HG03460 (cell line): ENCODE results near the gene MVB12B.
"Not testable (repeated sequence)": the region's sequence is repeated elsewhere in the genome, so short reads cannot be mapped to it uniquely, and the experiment has no call there.

ENCODE experiments used
- ATAC-seq: cut with Tn5 transposase; IDR thresholded peaks from one replicate; pipeline ENCODE4 v1.9.1; 2021; ENCODE audit not compliant: unreplicated experiment

MVB12B gene, protein sequence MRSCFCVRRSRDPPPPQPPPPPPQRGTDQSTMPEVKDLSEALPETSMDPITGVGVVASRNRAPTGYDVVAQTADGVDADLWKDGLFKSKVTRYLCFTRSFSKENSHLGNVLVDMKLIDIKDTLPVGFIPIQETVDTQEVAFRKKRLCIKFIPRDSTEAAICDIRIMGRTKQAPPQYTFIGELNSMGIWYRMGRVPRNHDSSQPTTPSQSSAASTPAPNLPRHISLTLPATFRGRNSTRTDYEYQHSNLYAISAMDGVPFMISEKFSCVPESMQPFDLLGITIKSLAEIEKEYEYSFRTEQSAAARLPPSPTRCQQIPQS

DNA sequence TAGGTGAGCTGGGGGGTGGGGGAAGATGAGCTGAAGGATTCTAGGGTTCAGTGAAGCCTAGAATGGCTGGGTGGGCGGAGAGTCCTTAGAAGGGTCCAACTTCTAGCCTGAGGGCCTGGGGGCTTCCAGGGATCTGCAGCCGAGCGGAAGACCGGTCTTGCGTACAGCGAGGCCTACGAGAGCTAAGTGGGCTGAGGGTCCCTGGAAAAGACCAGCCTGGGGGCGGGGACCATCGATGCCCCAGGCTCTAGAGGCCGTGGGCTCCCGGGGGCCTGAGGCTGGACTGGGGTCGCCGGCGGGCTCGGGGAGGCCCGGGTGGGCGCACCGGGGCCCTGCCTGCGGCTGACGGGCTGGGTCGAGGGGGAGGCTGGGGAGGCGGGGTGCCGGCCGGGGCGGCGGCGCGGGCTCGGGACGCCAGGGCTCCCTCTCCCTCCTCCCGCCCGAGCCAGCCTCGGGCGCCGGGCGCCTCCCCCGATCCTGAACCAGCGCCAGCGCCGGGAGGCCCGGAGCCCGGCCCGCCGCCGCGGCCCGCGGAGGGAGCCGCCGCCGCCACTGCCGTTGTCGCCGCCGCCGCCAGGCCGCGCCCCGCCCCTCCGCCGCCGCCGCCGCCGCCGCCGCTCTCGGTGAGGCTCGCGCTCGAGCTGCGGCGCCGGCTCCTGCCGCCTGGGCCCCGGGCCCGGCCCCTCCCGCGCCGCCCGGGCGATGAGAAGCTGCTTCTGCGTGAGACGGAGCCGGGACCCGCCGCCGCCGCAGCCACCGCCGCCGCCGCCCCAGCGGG lies at the start of gene MVB12B:
TSS of gene MVB12B (plus strand) at position 602 of the 778 bp plus-strand sequence. CDS start at position 703, 101 bp downstream.
- no peak for ATAC-seq

DNA sequence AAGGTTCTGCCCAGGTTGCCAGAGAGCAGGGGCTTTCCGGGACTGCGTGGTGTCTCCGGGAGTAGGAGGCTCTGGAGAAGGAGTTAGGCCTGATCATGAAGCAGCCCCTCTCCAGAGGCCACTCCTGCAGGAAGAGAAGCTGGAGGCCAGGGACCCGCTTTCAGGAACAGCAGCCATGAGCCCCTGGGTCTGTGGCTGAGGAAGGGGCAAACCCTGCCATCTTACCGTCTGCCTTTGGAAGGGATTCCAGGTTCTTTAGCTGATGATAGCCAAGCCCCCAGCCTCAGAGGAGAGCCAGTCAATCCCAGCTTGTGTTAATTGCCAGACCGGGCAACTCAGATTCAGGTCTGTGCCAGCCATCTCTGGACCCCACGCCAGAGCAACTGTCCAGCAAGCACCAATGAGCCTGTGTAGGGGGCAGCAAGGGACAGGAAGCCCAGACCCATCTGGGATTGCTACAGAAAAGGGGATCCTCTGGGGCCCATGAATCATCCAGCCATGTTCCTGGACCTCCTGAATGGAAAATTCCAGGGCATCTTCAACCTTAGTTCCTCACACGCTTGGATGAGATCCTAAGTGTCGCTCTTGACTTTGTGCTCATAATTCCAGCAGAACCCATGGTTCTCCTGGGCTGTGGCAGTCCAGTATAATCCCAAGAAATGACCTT lies 42.7 kb upstream of the MVB12B start:
- ATAC-seq = no peak

DNA sequence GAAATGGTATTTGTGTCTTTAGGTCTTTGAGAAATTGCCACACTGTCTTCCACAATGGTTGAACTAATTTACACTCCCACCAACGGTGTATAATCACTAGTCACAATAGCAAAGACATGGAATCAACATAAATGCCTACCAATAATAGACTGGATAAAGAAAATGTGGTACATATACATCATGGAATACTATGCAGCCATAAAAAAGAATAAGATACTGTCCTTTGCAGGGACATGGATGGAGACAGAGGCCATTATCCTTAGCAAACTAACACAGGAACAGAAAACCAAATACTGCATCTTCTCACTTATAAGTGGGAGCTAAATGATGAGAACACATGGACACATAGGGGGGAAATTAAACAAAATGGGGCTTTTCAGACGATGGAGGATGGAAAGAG lies 41.0 kb upstream of the MVB12B start:
- not testable (repeated sequence) for ATAC-seq

DNA sequence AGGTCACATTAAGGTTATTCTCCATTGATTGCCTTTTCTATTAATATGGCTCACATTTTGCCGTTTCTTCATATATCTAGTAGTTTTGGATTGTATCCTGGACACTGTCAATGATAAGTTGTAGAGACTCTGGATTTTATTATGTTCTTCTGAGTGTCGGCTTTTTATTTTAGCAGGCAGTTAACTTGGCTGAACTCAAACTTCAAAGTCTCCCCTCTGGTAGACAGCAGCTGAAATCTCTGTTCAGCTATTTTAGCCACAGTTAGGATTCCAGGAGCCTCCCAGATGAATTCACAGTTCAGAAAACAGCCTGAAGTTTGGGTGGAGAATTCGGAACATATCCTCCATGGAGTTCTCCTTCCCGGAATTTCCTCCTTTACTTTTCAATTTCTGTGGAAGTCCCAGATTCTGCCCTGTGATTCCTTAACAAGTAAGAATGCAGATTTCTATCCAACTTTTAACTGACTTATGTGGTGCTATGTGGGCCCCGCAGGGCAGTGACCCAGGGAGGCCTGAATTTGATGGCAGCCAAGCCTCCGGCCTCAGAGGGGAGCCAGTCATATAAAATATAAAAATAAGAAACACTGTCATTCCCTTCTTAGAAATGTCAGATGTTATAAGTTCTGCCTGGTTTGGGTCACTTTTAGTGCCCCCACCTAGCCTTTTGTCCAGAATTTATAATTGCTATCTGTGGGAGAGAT lies 39.3 kb upstream of the MVB12B start:
- no peak for ATAC-seq

DNA sequence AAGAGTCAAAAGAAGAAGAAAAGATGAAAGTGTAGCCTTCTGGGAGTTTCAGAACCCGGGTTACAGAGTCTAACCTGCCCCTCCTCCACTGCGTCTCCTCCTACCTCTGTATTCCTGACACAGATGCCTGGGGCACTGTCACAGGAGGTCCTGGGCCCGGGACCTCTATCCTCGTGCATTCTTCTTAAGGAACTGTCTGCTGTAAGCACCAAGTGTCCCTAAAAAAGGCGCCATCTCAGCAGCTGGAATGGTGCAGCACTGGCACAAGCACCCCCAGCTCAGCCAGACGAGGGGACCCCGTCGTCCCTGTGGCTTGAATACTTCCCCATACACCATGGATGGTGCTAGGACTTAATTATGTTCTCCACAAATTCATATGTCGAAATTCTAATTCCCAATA lies 35.8 kb upstream of the MVB12B start:
- ATAC-seq = no peak

DNA sequence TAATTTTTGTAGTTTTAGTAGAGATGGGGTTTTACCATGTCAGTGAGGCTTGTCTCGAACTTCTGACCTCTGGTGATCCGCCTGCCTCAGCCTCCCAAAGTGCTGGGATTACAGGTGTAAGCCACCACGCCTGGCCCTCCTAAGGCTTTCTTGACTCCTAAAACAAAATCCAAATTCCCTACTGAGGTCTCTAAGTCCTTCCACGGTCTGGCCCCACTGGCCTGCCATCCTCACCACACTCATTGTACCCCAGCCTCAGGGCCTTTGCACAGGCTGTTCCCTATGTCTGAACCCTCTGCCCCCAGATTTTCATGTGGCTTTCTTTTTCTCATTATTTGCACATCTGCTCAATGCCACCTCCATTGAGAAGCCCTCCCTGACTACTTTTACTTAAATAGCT lies 34.7 kb upstream of the MVB12B start:
- ATAC-seq = no peak

DNA sequence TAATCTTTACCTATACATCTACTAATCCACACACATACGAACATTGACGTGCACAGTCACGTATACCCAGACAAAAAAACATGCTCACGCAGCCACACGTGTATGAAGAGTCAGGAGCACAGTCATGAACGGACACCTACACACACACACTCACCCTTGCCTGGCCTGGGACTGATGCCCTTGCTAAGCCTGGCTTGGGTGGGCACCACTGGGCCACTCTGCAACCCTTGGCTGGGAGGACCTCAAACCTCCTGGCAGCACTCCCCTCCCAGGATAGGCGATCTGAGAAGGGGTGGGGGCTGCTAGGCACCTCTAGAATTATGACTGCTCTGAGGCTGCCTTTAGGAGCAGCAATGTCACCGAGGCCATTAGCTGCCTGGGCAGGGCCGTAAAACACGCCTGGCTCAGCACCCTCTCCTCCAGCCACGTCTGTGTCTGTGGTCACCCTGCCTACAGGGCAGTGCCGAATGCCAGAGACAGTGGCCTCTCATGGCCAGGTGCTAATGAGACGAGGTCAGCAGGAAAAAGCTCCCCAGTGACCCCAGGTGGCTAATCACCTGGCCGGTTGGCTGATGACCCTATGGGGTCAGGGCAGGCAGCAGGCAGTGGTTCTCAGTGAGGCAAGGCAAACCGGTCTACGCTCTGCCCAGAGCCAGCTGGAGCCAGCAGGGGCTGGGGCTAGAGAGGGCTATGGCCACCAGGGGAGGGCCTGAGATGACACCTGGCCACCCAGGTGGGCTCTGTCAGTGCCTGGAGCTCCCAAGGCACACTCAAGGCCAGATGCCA lies 33.7 kb upstream of the MVB12B start:
- ATAC-seq = no peak

DNA sequence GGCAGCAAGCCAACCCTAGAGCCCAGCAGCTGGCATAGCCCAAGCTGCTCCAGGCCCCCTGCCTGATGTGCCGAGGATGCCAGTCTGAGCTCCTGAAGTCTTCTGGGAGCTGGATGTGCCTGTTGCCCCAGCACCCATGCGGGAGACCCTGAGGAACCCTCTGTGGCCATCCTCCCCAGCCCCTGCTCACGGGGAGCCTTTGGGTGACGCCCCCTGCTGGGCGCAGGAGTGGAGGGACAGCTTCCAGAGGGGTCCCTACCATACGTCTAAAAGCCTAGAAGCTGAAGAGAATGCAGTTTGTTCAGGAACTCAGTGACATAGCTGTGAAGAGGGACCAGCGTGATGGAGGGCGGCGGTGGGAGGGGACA lies 33.1 kb upstream of the MVB12B start:
- ATAC-seq = no peak

DNA sequence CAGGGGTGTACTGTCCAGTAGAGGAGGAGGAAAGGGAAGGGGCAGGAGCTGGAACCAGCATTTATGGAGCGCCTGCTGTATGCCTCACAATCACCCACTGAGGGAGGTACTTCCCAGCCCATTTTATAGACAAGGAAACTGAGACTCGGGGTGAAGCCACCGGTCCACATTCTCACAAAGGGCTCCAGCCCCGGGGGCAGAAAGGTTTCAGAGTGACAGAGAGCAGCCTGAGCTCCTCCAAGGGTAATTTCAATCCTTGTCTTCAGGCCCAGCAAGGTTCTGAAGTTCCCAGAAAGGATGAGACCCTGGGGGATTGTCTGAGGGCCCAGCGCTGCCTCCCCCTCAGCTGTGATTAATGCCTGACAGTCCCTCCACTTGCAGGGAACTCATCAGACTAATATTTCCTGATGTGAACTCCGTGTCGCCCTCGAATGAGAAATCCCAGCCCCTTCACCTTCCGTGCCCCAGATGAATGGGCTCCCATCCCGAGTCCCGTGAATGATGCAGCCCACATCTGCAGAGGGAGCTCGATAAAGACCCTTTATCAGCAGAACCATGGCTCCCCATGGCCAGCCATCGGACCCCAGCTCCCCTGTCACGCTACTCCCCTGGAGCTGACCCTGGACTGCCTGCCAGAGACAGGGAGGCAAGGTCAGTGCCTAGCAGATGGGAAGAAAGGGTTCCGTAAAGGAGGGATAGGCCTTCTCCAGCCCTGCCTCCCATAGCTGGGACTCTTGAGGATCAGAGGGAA lies 32.1 kb upstream of the MVB12B start:
- no peak for ATAC-seq

DNA sequence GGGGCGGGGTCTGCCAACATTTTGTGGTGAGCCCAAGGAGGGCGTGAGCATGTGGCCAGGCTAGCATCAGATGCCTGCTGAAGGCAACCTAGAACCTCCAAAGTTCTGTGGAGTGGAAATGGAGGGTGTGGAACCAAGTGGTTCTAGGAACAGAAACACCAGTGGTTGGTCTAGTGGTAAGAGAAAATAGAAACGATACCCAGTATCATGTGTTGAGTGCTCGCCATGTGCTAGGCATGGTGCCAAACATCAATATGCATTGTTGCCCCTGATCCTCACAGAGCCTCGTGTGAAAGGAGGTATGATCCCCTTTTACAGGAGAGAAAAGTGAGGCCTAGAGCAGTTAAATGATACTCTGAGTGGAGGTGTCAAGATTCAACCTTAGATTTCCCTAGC lies 31.5 kb upstream of the MVB12B start:
- ATAC-seq = no peak

DNA sequence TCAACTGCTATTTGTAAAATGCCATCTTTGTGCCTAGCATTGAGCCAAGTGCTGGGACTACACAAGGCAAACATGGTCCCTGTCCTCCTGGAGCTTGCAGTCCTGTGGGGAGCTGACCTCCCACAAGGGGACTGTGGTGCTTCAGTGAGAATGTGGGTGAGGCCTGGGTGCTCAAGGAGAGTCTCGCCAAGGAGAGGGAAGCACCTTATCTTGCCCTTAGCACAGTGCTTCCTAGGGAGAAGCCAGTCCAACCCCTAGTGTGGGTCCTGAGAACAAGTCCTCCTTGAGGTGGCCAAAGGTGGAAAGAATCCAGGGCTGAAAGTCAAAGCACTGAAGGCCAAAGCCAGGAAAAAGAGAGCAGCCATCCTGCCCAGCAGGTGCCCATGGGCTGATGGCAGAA lies 31.1 kb upstream of the MVB12B start:
- no peak for ATAC-seq

DNA sequence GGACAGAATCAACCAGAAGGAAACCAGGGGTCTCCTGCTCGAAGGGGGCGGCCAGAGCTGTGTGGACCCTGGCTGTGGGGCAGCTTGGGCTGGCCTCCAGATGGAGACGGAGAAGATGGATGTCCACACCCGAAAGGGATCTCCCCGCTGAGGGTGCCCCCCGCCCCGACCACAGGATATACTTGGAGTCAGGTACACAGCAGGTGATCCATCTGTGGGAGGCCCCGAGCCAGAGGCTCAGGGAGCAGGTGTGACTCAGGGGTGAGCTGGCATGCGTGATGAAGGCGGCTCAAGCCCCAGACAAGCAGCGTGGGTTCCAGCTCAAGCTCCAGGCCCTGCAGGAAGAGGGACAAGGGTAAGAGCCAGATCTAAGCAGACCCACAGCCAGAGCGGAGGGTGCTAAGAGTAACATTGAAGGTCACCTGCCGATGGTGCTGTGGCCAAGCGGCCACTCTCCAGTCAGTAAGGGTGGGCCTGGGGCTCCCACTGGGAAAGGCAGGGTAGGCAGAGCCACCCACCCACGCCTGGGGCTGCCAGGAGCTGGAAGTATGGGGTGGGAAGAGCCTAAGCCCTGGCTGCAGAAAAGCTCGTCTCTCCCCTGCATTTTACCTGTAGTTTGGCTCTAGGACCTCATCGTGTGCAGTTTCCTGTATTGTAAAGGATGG lies 30.6 kb upstream of the MVB12B start:
- no peak for ATAC-seq

DNA sequence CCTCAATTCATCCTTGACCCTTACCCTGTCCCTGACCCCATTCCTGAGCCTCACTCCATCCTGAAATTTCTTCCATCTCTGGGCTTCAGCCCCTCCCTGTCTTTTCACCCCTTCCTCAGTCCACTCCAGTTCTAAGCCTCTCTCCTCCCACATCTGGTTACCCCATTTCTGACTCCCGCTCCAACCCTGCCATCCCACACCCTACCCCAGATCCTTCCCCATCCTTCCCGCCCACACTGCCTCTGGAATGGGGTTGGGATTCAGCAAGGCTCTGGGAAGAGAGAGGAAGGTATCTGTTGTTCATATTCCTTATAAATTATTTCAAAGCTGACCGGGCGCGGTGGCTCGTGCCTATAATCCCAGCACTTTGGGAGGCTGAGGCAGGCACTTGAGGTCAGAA lies 29.9 kb upstream of the MVB12B start:
- ATAC-seq = no peak

DNA sequence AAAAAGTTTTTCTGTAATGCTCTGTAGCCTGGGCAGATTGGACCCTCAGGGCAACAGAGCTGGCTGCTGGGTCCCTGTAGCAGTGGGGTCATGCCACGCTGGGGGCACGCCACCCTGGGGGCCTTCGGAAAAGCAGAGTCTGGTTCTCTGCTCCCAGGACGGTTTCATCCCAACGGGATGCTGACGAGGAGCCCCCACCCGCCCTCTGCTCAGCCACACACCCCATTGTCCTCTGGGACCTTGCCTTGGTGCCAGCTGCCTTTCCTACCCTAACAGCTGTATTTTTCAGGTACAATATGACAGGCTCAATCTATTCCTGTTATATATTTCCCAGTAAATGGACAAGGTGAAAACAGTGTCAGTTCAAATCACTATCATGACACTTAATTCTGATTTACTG lies 29.0 kb upstream of the MVB12B start:
- ATAC-seq = no peak

DNA sequence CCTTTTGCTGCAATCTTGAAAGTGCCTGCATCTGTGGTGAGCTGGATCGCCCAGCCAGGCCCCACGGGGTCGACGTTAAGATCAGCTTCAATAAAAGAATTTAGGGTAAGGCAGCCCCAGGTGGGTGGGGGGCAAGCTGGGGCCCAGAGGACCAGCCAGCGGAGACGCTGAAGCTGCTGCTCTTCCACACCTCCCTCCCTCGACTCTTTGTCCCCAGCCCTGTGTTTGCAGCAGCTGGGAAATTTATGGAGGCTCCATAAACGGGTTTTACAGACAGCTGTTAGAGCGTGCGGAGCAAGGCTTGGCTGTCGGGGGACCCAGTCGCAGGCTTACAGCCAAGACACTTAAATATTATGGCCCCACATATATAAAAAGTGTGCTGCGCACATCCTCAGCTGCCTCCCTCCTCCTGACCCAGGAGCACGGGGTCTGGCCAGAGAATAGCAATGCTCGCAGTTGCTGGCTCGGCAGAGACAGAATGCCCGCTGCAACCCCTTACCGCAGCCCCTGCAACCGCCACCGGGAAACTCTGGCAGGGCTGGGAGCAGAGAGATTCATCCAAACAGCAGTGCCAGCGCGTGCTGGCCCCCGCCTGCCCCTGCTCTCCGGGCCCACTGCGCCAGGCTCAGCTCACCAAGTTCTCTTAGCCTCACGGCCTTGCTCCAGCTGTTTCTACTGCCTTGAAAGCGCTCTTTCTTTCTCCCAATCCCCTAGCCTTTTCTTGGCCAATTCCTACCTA lies 28.4 kb upstream of the MVB12B start:
- ATAC-seq = no peak

DNA sequence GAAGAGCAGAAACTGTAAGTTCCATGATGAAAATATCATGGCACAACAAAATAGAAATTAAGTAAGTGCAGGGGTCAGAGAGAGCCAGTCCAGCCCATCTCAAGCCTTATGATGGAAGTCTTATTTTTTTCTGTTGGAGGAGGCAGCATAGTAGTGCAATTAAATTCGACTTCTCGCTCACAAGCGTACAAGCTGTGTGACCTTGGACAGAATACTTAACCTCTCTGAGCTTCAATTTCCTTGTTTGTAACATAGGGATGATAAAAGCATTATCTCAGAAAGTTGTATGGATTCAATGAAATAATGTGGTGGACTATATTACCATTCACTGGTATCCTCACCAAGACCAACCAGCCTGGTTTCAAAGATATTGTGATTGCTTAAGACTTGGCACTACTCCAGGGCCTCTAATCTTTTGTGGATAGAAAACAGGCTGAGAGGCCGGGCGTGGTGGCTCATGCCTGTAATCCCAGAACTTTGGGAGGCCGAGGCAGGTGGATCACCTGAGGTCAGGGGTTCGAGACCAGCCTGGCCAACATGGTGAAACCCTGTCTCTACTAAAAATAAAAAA lies 26.8 kb upstream of the MVB12B start:
- no peak for ATAC-seq

DNA sequence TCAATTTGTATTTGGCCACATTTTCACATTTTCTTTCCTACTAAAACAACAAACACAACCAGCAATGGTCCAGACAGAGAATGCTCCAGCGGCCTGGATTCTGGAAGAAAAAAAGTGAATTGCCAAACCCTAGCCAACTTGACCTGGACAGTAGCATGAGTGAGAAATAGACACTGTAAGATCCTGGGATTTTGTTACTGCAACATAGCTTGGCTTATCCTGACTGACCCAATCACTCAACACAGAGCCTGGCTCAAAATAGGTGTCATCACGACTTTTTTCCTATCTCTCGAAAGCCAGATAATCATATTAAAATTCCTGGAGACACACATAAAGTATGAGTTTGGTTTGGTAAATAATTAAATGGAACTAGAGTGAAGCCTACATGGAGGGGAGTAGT lies 25.4 kb upstream of the MVB12B start:
- ATAC-seq = no peak

DNA sequence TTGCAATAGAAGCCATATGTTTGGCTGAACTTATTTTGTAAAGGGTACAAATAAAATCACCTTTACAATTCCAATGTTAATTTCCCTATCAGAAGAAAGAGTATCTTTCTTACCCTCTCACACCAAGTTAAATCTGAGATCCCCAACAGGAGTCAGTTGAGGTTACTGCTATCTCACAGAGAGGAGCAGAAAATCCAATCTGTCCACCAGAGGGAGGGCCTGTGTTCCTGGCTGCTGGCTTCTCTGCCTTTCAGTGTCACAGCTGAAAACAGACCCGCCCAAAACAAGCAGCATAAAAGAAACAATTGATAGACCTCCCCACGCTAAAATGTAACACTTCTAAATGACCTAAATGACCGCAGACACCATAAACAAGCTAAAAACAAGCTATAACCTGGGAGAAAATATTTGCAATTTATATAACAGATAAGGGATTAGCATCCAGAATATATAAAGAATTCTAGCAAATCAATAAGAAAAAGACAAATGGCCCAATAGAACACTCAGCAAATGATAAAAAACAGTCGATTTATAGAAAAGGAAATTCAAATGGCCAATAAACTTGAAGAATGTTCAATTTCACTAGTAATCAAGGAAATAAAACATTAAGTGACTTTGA lies 24.5 kb upstream of the MVB12B start:
- ATAC-seq = no peak
